Psoas muscle (tissue), 8 donors: ENCODE results near the gene PAIP2. TPM values are rescaled to one million over a fixed set of nuclear protein-coding genes. Genes with fewer than 3 reads are reported as not detected.

ENCODE experiments used
- ATAC-seq, 4 donors: fragments of 200-7000 bp; cut with Tn5 transposase; one replicate each; pipeline ENCODE4 v1.9.1; 2020; ENCODE audit warnings: moderate library complexity in 3 of 4, mild to moderate bottlenecking in 2 of 4
- DNase-seq, 2 donors: peaks; one replicate each; pipeline ENCODE4 v3.0.0-alpha.2; 2020
- H3K27ac ChIP-seq: fragments of 200-600 bp; one replicate; pipeline ENCODE4 v1.8.0; 2022
- H3K27me3 ChIP-seq, 3 donors: fragments of 200-600 bp in 1 of 3; one replicate each; pipeline versions ENCODE4 v1.6.1 to v1.8.0; 2013 to 2022; ENCODE audit warnings: low read length in 2 of 3, mild to moderate bottlenecking in 2 of 3, moderate library complexity in 1 of 3; ENCODE audit not compliant: insufficient read depth in 3 of 3
- H3K36me3 ChIP-seq, 2 donors: fragments of 200-600 bp in 1 of 2; one replicate each; pipeline versions ENCODE4 v1.6.1 to v1.8.0; 2013 to 2022; ENCODE audit warnings: low read depth in 1 of 2, mild to moderate bottlenecking in 1 of 2, moderate library complexity in 1 of 2; ENCODE audit not compliant: insufficient read depth in 1 of 2
- H3K4me1 ChIP-seq: fragments of 200-600 bp; one replicate; pipeline ENCODE4 v1.8.0; 2022
- H3K4me3 ChIP-seq: fragments of 200-600 bp; one replicate; pipeline ENCODE4 v1.8.0; 2022; ENCODE audit warnings: mild to moderate bottlenecking
- H3K9me3 ChIP-seq: fragments of 200-600 bp; one replicate; pipeline ENCODE4 v1.8.0; 2022
- WGBS, 3 donors: extraction: QIAGEN DNeasy Blood & Tissue Kit; methylation state at CpG; one replicate each; pipeline versions ENCODE4 v1.1.6 to v1.1.7; 2013; 5-methylcytosine and 5-hydroxymethylcytosine counted together
- intact Hi-C, 2 donors: fragments of 100-400 bp; cut with DNase I; formaldehyde crosslinking; loops; one replicate each; pipeline versions ENCODE4 v1.11.0 to v1.14.2; 2022
- polyA plus RNA-seq, 3 donors: library from polyadenylated mRNA; stranded (reverse); fragments of 200-250 nt; gene quantifications; one replicate each; pipeline ENCODE4 v1.2.3, GENCODE V29; 2013
- total RNA-seq, 4 donors: library from RNA; stranded (reverse); fragmentation: NEBNext Ultra II Directional in 2 of 4; extraction: Animal tissue kit (Norgen Biotek cat#: 25700) in 2 of 4; gene quantifications; one replicate each; pipeline versions ENCODE4 v1.2.1 to v1.2.4, GENCODE V29; 2021 to 2023
- TF ChIP-seq, protein P1 (sequence below): fragments of 200-600 bp; IDR thresholded peaks from one replicate; pipeline ENCODE4 v1.8.0; 2022; ENCODE audit warnings: antibody characterized with exemption
- donor health status: healthy with polysubstance abuse.
- donor health status: DM: no; HTN: no; CAD: no; lungs with moderate emphysema.
- donor health status: Bipolar disorder and iron deficiency.
- donor health status: healthy.
- donor health status: DM: yes; HTN: yes; CAD: no.
- donor health status: DM: no; HTN: no; CAD: no.
- donor health status: DM: no; HTN: no; CAD: no.
- donor health status: DM: yes; HTN: yes; CAD: no.

Gene PAIP2
- total and polyA plus RNA-seq, 7 donors = 111 to 252 (median 117) TPM

DNA sequence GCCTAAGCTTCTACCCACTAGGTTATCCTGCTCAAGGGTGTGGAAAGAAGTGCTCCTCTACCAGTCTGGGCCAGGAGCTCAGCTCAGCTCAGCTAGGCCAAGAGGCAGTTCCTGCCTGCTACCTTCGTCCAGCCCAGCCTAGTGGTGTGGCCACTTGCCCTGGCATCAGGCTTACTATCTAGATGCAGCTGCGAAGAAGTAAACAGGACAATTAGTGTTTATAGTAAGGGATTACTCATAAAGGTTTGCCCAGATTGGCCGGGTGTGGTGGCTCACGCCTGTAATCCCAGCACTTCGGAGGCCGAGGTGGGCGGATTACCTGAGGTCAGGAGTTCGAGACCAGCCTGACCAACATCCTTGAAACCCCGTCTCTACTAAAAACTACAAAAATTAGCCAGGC is 75.0 kb downstream of the PAIP2 start:
- DNase-seq (peak in 1 of 2 donors; percentile 46), ATAC-seq (peak in 3 of 4 donors; percentile 21 to 30 (median 23))
- Histone ChIP-seq H3K36me3 (peaks cover 0 to 16% of the 10 kb centered on the region in 2 donors), H3K4me1 (peaks cover 59% of the 10 kb centered on the region), H3K4me3 (no peak overlapping the region), H3K9me3 (no peaks in the 10 kb centered on the region), H3K27me3 (no peaks in the 10 kb centered on the region), H3K27ac (peak overlapping the region; percentile 85)
- intact Hi-C loops = loop anchor here in 1 of 2 donors (10.0 kb wide), 1 partner anchor 348 kb away; no protein-coding TSS in a partner anchor
- TF ChIP-seq, protein P1, sequence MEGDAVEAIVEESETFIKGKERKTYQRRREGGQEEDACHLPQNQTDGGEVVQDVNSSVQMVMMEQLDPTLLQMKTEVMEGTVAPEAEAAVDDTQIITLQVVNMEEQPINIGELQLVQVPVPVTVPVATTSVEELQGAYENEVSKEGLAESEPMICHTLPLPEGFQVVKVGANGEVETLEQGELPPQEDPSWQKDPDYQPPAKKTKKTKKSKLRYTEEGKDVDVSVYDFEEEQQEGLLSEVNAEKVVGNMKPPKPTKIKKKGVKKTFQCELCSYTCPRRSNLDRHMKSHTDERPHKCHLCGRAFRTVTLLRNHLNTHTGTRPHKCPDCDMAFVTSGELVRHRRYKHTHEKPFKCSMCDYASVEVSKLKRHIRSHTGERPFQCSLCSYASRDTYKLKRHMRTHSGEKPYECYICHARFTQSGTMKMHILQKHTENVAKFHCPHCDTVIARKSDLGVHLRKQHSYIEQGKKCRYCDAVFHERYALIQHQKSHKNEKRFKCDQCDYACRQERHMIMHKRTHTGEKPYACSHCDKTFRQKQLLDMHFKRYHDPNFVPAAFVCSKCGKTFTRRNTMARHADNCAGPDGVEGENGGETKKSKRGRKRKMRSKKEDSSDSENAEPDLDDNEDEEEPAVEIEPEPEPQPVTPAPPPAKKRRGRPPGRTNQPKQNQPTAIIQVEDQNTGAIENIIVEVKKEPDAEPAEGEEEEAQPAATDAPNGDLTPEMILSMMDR = no peak
- WGBS, 3 donors = 36 to 55% (median 44%) methylated on average over 9 of the region's 9 CpGs

DNA sequence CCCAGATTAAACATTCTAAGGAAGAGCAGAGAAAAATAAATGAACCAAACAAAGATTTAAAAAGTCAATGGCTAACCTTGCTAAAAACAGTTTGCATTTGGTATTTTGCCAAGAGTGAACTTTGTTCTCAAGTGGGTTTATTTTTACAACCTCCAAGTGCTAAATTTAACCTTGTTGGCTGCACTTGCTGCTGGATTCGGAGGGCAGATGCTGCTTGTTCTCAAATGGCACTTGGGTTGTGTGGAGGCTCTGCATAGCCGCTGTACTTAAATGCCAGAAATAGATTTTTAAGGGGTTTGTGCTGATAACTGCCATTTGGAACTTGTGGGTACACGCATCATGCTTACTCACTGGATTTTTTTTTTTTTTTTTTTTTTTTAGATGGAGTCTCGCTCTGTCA is 75.6 kb downstream of the PAIP2 start:
- H3K4me1 ChIP-seq = peaks cover 59% of the 10 kb centered on the region
- H3K27me3 ChIP-seq = no peaks in the 10 kb centered on the region
- intact Hi-C loops = loop anchor here in 1 of 2 donors (10.0 kb wide), 1 partner anchor 348 kb away; no protein-coding TSS in a partner anchor
- H3K4me3 ChIP-seq = no peak overlapping the region
- WGBS, 3 donors = 19 to 31% (median 23%) methylated on average over 4 of the region's 4 CpGs
- DNase-seq (peak; percentile 33 to 60), ATAC-seq (peak; percentile 50 to 79 (median 70))
- H3K9me3 ChIP-seq = no peaks in the 10 kb centered on the region
- TF ChIP-seq, protein P1 = no peak
- peaks cover 0 to 19% of the 10 kb centered on the region in 2 donors for H3K36me3 ChIP-seq
- H3K27ac ChIP-seq = peak overlapping the region; percentile 85

- 15 to 38% (median 23%) methylated on average over 1 of the region's 1 CpG for WGBS, 3 donors
- Histone ChIP-seq H3K4me1 (peaks cover 58% of the 10 kb centered on the region), H3K27me3 (no peaks in the 10 kb centered on the region), H3K27ac (peak overlapping the region; percentile 85), H3K4me3 (no peak overlapping the region), H3K36me3 (peaks cover 0 to 17% of the 10 kb centered on the region in 2 donors), H3K9me3 (no peaks in the 10 kb centered on the region)
- intact Hi-C loops = loop anchor here in 1 of 2 donors (10.0 kb wide), 1 partner anchor 346 kb away; no protein-coding TSS in a partner anchor
- DNase-seq (no peak), ATAC-seq (peak in 3 of 4 donors; percentile 52 to 68 (median 52))
- TF ChIP-seq, protein P1 = no peak
Measured at GRCh38 chr5:139418793-139419192, 77.1 kb downstream of the PAIP2 start.

Other genes starting within 250 kb of the PAIP2 start
- gene SIL1, start 143.5 kb upstream of the PAIP2 start, total RNA-seq = 10 to 100 TPM; 37.3 to 52.9 (median 39.4) TPM
- gene SIL1, start 143.5 kb upstream of the PAIP2 start, polyA plus RNA-seq = 10 to 100 TPM; 27.1 to 50.3 (median 47.8) TPM
- 100 to 1,000 TPM in 3 of 4 donors, 10 to 100 TPM in 1; 96.5 to 153 (median 134) TPM for gene MATR3, start 48.1 kb upstream of the PAIP2 start, total RNA-seq
- 100 to 1,000 TPM in 1 of 3 donors, 10 to 100 TPM in 2; 92.4 to 110 (median 97.1) TPM for gene MATR3, start 48.1 kb upstream of the PAIP2 start, polyA plus RNA-seq
- not detected for gene SLC23A1, start 41.4 kb downstream of the PAIP2 start, total RNA-seq
- gene SLC23A1, start 41.4 kb downstream of the PAIP2 start, polyA plus RNA-seq = under 1 TPM in 1 of 3 donors, not detected in 2; 0.03 TPM
- 1 to 10 TPM in 2 of 4 donors, under 1 TPM in 2; 0.57 to 1.2 (median 0.84) TPM for gene MZB1, start 48.1 kb downstream of the PAIP2 start, total RNA-seq
- gene MZB1, start 48.1 kb downstream of the PAIP2 start, polyA plus RNA-seq = under 1 TPM; 0.03 to 0.25 (median 0.25) TPM
- 10 to 100 TPM; 42.3 to 86.7 (median 67.9) TPM for gene PROB1, start 53.2 kb downstream of the PAIP2 start, total RNA-seq
- gene PROB1, start 53.2 kb downstream of the PAIP2 start, polyA plus RNA-seq = 10 to 100 TPM; 15.2 to 31.3 (median 30.1) TPM
- gene SPATA24, start 62.2 kb downstream of the PAIP2 start, total RNA-seq = 10 to 100 TPM in 2 of 4 donors, 1 to 10 TPM in 2; 6.7 to 14.6 (median 10.6) TPM
- gene SPATA24, start 62.2 kb downstream of the PAIP2 start, polyA plus RNA-seq = 10 to 100 TPM; 11.2 to 18.8 (median 18.3) TPM
- 10 to 100 TPM in 2 of 4 donors, 1 to 10 TPM in 2; 9.0 to 10.7 (median 10.2) TPM for gene DNAJC18, start 97.7 kb downstream of the PAIP2 start, total RNA-seq
- gene DNAJC18, start 97.7 kb downstream of the PAIP2 start, polyA plus RNA-seq = 10 to 100 TPM in 2 of 3 donors, 1 to 10 TPM in 1; 2.6 to 14.5 (median 13.7) TPM
- gene ECSCR, start 120.9 kb downstream of the PAIP2 start, total RNA-seq = 10 to 100 TPM in 3 of 4 donors, 1 to 10 TPM in 1; 7.9 to 16.2 (median 12.3) TPM
- 10 to 100 TPM in 2 of 3 donors, 1 to 10 TPM in 1; 7.6 to 25.4 (median 23.0) TPM for gene ECSCR, start 120.9 kb downstream of the PAIP2 start, polyA plus RNA-seq
- not detected for gene SMIM33, start 129.2 kb downstream of the PAIP2 start, total RNA-seq
- gene SMIM33, start 129.2 kb downstream of the PAIP2 start, polyA plus RNA-seq = not detected
- 10 to 100 TPM in 1 of 4 donors, 1 to 10 TPM in 3; 7.1 to 13.2 (median 8.4) TPM for gene STING1, start 140.9 kb downstream of the PAIP2 start, total RNA-seq
- 1 to 10 TPM; 4.4 to 6.3 (median 4.8) TPM for gene STING1, start 140.9 kb downstream of the PAIP2 start, polyA plus RNA-seq
- gene UBE2D2, start 219.5 kb downstream of the PAIP2 start, total RNA-seq = 100 to 1,000 TPM; 156 to 175 (median 164) TPM
- 100 to 1,000 TPM; 107 to 243 (median 126) TPM for gene UBE2D2, start 219.5 kb downstream of the PAIP2 start, polyA plus RNA-seq